ENCODE measurements around the gene ABCC9.

Gene ABCC9

DNA sequence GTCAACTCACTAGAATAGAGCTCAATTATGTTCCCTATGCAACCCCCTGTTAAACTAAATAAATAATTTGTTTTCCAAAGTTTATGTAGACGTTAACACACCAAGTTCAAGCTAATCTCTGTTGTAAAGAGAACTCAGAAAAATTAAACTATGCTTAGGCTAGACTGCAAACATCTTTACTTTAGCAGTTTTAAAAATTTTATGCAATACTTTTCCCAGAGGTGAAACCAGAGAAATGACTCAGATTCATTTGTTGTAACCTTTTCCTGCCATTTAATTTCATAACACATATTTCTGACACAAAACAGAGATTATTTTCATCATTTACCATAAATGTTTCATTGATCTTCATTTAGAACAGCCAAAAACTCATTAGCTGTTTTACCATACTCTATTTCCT, 27.4 kb downstream of the ABCC9 start:
- Histone ChIP-seq H3K27me3 (ENCODE audit: low read length) (no peaks in the 10 kb centered on the region), H4K20me1 (ENCODE audit: low read depth, low read length) (0 out of 2 replicates have a peak, but pooled peaks cover 3% of the 10 kb centered on the region), H3K36me3 (ENCODE audit: low read length) (no peaks in the 10 kb centered on the region), H3K27ac (ENCODE audit: low read depth, low read length) (no peak overlapping the region), H3K9ac (ENCODE audit: low read length) (no peak overlapping the region), H2AFZ (ENCODE audit: low read depth, low read length, severe bottlenecking) (no peak overlapping the region), H3K9me2 (replicated peaks; ENCODE audit: insufficient read depth, low read length) (no peaks in the 10 kb centered on the region), H3K79me2 (ENCODE audit: insufficient read depth, low read length) (no peaks in the 10 kb centered on the region), H3K4me2 (ENCODE audit: low read depth, low read length, poor library complexity, severe bottlenecking) (no peak overlapping the region), H3K4me3 (ENCODE audit: insufficient read depth, low read length, poor library complexity, severe bottlenecking) (no peak overlapping the region), H3F3A (ENCODE audit: insufficient read depth) (no peaks in the 10 kb centered on the region), H3K9me3 (ENCODE audit: insufficient read depth, low read length) (no peaks in the 10 kb centered on the region)
- TF ChIP-seq, protein P1, sequence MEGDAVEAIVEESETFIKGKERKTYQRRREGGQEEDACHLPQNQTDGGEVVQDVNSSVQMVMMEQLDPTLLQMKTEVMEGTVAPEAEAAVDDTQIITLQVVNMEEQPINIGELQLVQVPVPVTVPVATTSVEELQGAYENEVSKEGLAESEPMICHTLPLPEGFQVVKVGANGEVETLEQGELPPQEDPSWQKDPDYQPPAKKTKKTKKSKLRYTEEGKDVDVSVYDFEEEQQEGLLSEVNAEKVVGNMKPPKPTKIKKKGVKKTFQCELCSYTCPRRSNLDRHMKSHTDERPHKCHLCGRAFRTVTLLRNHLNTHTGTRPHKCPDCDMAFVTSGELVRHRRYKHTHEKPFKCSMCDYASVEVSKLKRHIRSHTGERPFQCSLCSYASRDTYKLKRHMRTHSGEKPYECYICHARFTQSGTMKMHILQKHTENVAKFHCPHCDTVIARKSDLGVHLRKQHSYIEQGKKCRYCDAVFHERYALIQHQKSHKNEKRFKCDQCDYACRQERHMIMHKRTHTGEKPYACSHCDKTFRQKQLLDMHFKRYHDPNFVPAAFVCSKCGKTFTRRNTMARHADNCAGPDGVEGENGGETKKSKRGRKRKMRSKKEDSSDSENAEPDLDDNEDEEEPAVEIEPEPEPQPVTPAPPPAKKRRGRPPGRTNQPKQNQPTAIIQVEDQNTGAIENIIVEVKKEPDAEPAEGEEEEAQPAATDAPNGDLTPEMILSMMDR (IDR thresholded peaks at IDR 0.05; ENCODE audit: insufficient read depth, low read length, poor library complexity, severe bottlenecking) = no peak
- TF ChIP-seq EZH2phosphoT487 (conservative IDR thresholded peaks at IDR 0.05; ENCODE audit: low read length) = no peak

DNA sequence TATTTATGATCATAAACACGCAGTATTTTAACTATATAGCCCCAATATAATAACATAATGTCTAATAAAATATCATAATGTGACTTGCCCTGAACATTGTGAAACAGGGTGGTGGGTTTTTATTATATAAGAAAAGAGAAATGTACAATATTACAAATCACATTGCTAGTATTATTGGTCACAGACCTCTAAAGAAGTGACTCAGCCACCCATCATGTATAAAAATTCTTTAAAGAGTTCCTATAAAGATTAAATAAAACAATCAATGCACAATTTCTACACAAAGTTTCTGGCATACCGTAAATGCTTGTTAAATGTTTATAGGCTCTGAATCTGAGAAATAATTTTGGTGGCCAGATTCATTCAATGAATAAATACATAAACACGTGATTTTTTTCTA, 28.9 kb downstream of the ABCC9 start:
- Histone ChIP-seq H3K4me3 (ENCODE audit: insufficient read depth, low read length, poor library complexity, severe bottlenecking) (no peak overlapping the region), H3K4me2 (ENCODE audit: low read depth, low read length, poor library complexity, severe bottlenecking) (no peak overlapping the region), H3K9me3 (ENCODE audit: insufficient read depth, low read length) (no peaks in the 10 kb centered on the region), H3K9me2 (replicated peaks; ENCODE audit: insufficient read depth, low read length) (no peaks in the 10 kb centered on the region), H4K20me1 (ENCODE audit: low read depth, low read length) (no peaks in the 10 kb centered on the region), H2AFZ (ENCODE audit: low read depth, low read length, severe bottlenecking) (no peak overlapping the region), H3F3A (ENCODE audit: insufficient read depth) (no peaks in the 10 kb centered on the region), H3K9ac (ENCODE audit: low read length) (no peak overlapping the region), H3K79me2 (ENCODE audit: insufficient read depth, low read length) (no peaks in the 10 kb centered on the region), H3K27me3 (ENCODE audit: low read length) (no peaks in the 10 kb centered on the region), H3K27ac (ENCODE audit: low read depth, low read length) (no peak overlapping the region), H3K36me3 (ENCODE audit: low read length) (no peaks in the 10 kb centered on the region)
- no peak for TF ChIP-seq EZH2phosphoT487 (conservative IDR thresholded peaks at IDR 0.05; ENCODE audit: low read length)
- TF ChIP-seq, protein P1 (IDR thresholded peaks at IDR 0.05; ENCODE audit: insufficient read depth, low read length, poor library complexity, severe bottlenecking) = no peak

DNA sequence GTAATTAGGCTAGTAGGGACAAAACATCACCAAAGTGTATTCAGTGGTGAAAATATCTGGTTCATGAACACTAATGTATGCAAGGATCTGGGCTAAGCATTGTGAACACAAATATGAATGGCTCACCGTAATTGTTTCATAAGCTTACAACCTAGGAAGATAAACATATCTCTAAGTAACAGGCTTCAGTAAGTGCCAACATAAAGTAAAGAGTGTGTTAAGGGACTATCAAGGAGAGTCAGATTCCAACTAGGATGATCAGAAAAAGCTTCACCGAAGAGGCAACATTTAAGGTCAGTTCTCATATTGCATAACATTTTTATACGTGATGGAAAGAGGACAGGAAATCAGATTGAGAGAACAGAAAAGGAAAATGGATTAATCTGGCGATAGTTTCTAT, 29.4 kb downstream of the ABCC9 start:
- H3K9ac ChIP-seq (ENCODE audit: low read length) = no peak overlapping the region
- no peaks in the 10 kb centered on the region for H3K9me2 ChIP-seq (replicated peaks; ENCODE audit: insufficient read depth, low read length)
- H2AFZ ChIP-seq (ENCODE audit: low read depth, low read length, severe bottlenecking) = no peak overlapping the region
- H3K4me3 ChIP-seq (ENCODE audit: insufficient read depth, low read length, poor library complexity, severe bottlenecking) = no peak overlapping the region
- no peaks in the 10 kb centered on the region for H3K79me2 ChIP-seq (ENCODE audit: insufficient read depth, low read length)
- H3K27ac ChIP-seq (ENCODE audit: low read depth, low read length) = no peak overlapping the region
- no peaks in the 10 kb centered on the region for H3K27me3 ChIP-seq (ENCODE audit: low read length)
- no peaks in the 10 kb centered on the region for H3K9me3 ChIP-seq (ENCODE audit: insufficient read depth, low read length)
- no peaks in the 10 kb centered on the region for H3K36me3 ChIP-seq (ENCODE audit: low read length)
- no peak overlapping the region for H3K4me2 ChIP-seq (ENCODE audit: low read depth, low read length, poor library complexity, severe bottlenecking)
- no peak for TF ChIP-seq EZH2phosphoT487 (conservative IDR thresholded peaks at IDR 0.05; ENCODE audit: low read length)
- TF ChIP-seq, protein P1 (IDR thresholded peaks at IDR 0.05; ENCODE audit: insufficient read depth, low read length, poor library complexity, severe bottlenecking) = no peak
- H4K20me1 ChIP-seq (ENCODE audit: low read depth, low read length) = no peaks in the 10 kb centered on the region
- H3F3A ChIP-seq (ENCODE audit: insufficient read depth) = no peaks in the 10 kb centered on the region

Measured in SU-DHL-6 (cell line).